ENCODE data around the gene CDH24.
A peak's percentile ranks its signal among the peaks of the same experiment; 100 is the strongest.

CDH24 gene

GRCh38 chr14:23091294-23092225, 34.2 kb upstream of the CDH24 start:
- DNase-seq (ENCODE audit: low read depth), result no peak

GRCh38 chr14:23090254-23090636, 32.9 kb upstream of the CDH24 start:
- no peak for DNase-seq (ENCODE audit: low read depth)

- no peak for DNase-seq (ENCODE audit: low read depth)
Measured at GRCh38 chr14:23089498-23090253, 32.4 kb upstream of the CDH24 start.

- no peak for DNase-seq (ENCODE audit: low read depth)
Measured at GRCh38 chr14:23086565-23086964, 29.2 kb upstream of the CDH24 start.

- no peak for DNase-seq (ENCODE audit: low read depth)
Measured at GRCh38 chr14:23085458-23085857, 28.1 kb upstream of the CDH24 start.

- DNase-seq (ENCODE audit: low read depth), result no peak
Measured at GRCh38 chr14:23080474-23080873, 23.2 kb upstream of the CDH24 start.

GRCh38 chr14:23079716-23080115, 22.4 kb upstream of the CDH24 start:
- no peak for DNase-seq (ENCODE audit: low read depth)

GRCh38 chr14:23078692-23079116, 21.4 kb upstream of the CDH24 start:
- DNase-seq (ENCODE audit: low read depth), result no peak

GRCh38 chr14:23077962-23078361, 20.6 kb upstream of the CDH24 start:
- DNase-seq (ENCODE audit: low read depth), result no peak

- no peak for DNase-seq (ENCODE audit: low read depth)
Measured at GRCh38 chr14:23076785-23077408, 19.6 kb upstream of the CDH24 start.

- DNase-seq (ENCODE audit: low read depth), result no peak
Measured at GRCh38 chr14:23074906-23075305, 17.6 kb upstream of the CDH24 start.

- no peak for DNase-seq (ENCODE audit: low read depth)
Measured at GRCh38 chr14:23071921-23072539, 14.7 kb upstream of the CDH24 start.

GRCh38 chr14:23071244-23071920, 14.1 kb upstream of the CDH24 start:
- peak; percentile 56 for DNase-seq (ENCODE audit: low read depth)

GRCh38 chr14:23070262-23071129, 13.2 kb upstream of the CDH24 start:
- DNase-seq (ENCODE audit: low read depth), result no peak

GRCh38 chr14:23069413-23069806, 12.1 kb upstream of the CDH24 start:
- DNase-seq (ENCODE audit: low read depth), result no peak

- DNase-seq (ENCODE audit: low read depth), result peak; percentile 47
Measured at GRCh38 chr14:23068789-23069412, 11.6 kb upstream of the CDH24 start.

GRCh38 chr14:23067847-23068788, 10.8 kb upstream of the CDH24 start:
- no peak for DNase-seq (ENCODE audit: low read depth)

GRCh38 chr14:23066855-23067744, 9.8 kb upstream of the CDH24 start:
- no peak for DNase-seq (ENCODE audit: low read depth)

Data from stimulated activated CD8-positive, alpha-beta memory T cell treated with anti-CD3 and anti-CD28 coated beads, Interleukin-15, amount 100 ng/mL, for 1 hour (primary cell).